T-helper 1 cell treated with Interleukin-12 subunit alpha and Interleukin-12 subunit beta and Interleukin-4 antibody, amounts not matched to agents 30 μg/mL and 1 μg/mL, for 36 hours (primary cell): ENCODE data around the gene AMOTL1.

Experiments
- H3K27ac Mint-ChIP-seq: one replicate; pipeline ENCODE4 v1.8.0; 2021; ENCODE audit warnings: mild to moderate bottlenecking, mixed read lengths
- H3K27me3 Mint-ChIP-seq: one replicate; pipeline ENCODE4 v1.8.0; 2021; ENCODE audit warnings: low read depth, mixed read lengths
- H3K36me3 Mint-ChIP-seq: one replicate; pipeline ENCODE4 v1.8.0; 2021; ENCODE audit warnings: low read depth, mixed read lengths
- H3K4me1 Mint-ChIP-seq: one replicate; pipeline ENCODE4 v1.8.0; 2021; ENCODE audit warnings: low read depth, mixed read lengths
- H3K4me3 Mint-ChIP-seq: one replicate; pipeline ENCODE4 v1.8.0; 2021; ENCODE audit warnings: mild to moderate bottlenecking, moderate library complexity, mixed read lengths
- H3K9me3 Mint-ChIP-seq: one replicate; pipeline ENCODE4 v1.8.0; 2021; ENCODE audit warnings: mixed read lengths

AMOTL1 gene

GRCh38 chr11:94825031-94825430, 56.9 kb downstream of the AMOTL1 start:
- Mint-ChIP-seq H3K9me3 (no peaks in the 10 kb centered on the region), H3K27me3 (peaks cover 4% of the 10 kb centered on the region), H3K36me3 (no peaks in the 10 kb centered on the region), H3K27ac (no peak overlapping the region), H3K4me1 (no peaks in the 10 kb centered on the region), H3K4me3 (no peak overlapping the region)

GRCh38 chr11:94825481-94825880, 57.3 kb downstream of the AMOTL1 start:
- no peak overlapping the region for H3K27ac Mint-ChIP-seq
- H3K9me3 Mint-ChIP-seq, result no peaks in the 10 kb centered on the region
- no peaks in the 10 kb centered on the region for H3K4me1 Mint-ChIP-seq
- H3K36me3 Mint-ChIP-seq, result no peaks in the 10 kb centered on the region
- H3K4me3 Mint-ChIP-seq, result no peak overlapping the region
- H3K27me3 Mint-ChIP-seq, result peaks cover 5% of the 10 kb centered on the region

- no peak overlapping the region for H3K27ac Mint-ChIP-seq
Measured at GRCh38 chr11:94826415-94826814, 58.3 kb downstream of the AMOTL1 start.

GRCh38 chr11:94828088-94828487, 59.9 kb downstream of the AMOTL1 start:
- Mint-ChIP-seq H3K4me3 (no peak overlapping the region), H3K4me1 (no peaks in the 10 kb centered on the region), H3K27ac (no peak overlapping the region), H3K36me3 (no peaks in the 10 kb centered on the region), H3K27me3 (peaks cover 5% of the 10 kb centered on the region), H3K9me3 (no peaks in the 10 kb centered on the region)

More at GRCh38 chr11:94826415-94826814, 58.3 kb downstream of the AMOTL1 start:
- Mint-ChIP-seq H3K36me3 (no peaks in the 10 kb centered on the region), H3K9me3 (no peaks in the 10 kb centered on the region), H3K4me3 (no peak overlapping the region), H3K4me1 (no peaks in the 10 kb centered on the region), H3K27me3 (peaks cover 5% of the 10 kb centered on the region)

GRCh38 chr11:94830722-94831510, 62.8 kb downstream of the AMOTL1 start:
- no peaks in the 10 kb centered on the region for H3K4me1 Mint-ChIP-seq
- H3K4me3 Mint-ChIP-seq, result no peak overlapping the region
- no peak overlapping the region for H3K27ac Mint-ChIP-seq
- H3K27me3 Mint-ChIP-seq, result peaks cover 5% of the 10 kb centered on the region
- no peaks in the 10 kb centered on the region for H3K36me3 Mint-ChIP-seq
- H3K9me3 Mint-ChIP-seq, result no peaks in the 10 kb centered on the region

GRCh38 chr11:94831529-94831928, 63.4 kb downstream of the AMOTL1 start:
- H3K4me1 Mint-ChIP-seq, result no peaks in the 10 kb centered on the region
- H3K4me3 Mint-ChIP-seq, result no peak overlapping the region
- H3K36me3 Mint-ChIP-seq, result no peaks in the 10 kb centered on the region
- peaks cover 5% of the 10 kb centered on the region for H3K27me3 Mint-ChIP-seq
- H3K27ac Mint-ChIP-seq, result no peak overlapping the region
- H3K9me3 Mint-ChIP-seq, result no peaks in the 10 kb centered on the region

GRCh38 chr11:94832604-94833235, 64.6 kb downstream of the AMOTL1 start:
- no peak overlapping the region for H3K27ac Mint-ChIP-seq
- no peak overlapping the region for H3K4me3 Mint-ChIP-seq
- no peaks in the 10 kb centered on the region for H3K4me1 Mint-ChIP-seq
- H3K27me3 Mint-ChIP-seq, result peaks cover 5% of the 10 kb centered on the region
- no peaks in the 10 kb centered on the region for H3K36me3 Mint-ChIP-seq
- H3K9me3 Mint-ChIP-seq, result no peaks in the 10 kb centered on the region

- no peak overlapping the region for H3K4me3 Mint-ChIP-seq
- no peaks in the 10 kb centered on the region for H3K4me1 Mint-ChIP-seq
- H3K27me3 Mint-ChIP-seq, result peaks cover under 1% of the 10 kb centered on the region
- H3K9me3 Mint-ChIP-seq, result no peaks in the 10 kb centered on the region
- H3K27ac Mint-ChIP-seq, result no peak overlapping the region
- H3K36me3 Mint-ChIP-seq, result no peaks in the 10 kb centered on the region
Measured at GRCh38 chr11:94834911-94835593, 66.9 kb downstream of the AMOTL1 start.

GRCh38 chr11:94835594-94835927, 67.4 kb downstream of the AMOTL1 start:
- no peaks in the 10 kb centered on the region for H3K4me1 Mint-ChIP-seq

GRCh38 chr11:94837317-94837716, 69.2 kb downstream of the AMOTL1 start:
- Mint-ChIP-seq H3K27ac (no peak overlapping the region), H3K9me3 (no peaks in the 10 kb centered on the region), H3K27me3 (no peaks in the 10 kb centered on the region), H3K36me3 (no peaks in the 10 kb centered on the region), H3K4me3 (no peak overlapping the region), H3K4me1 (no peaks in the 10 kb centered on the region)

More at GRCh38 chr11:94835594-94835927, 67.4 kb downstream of the AMOTL1 start:
- Mint-ChIP-seq H3K4me3 (no peak overlapping the region), H3K36me3 (no peaks in the 10 kb centered on the region), H3K9me3 (no peaks in the 10 kb centered on the region), H3K27ac (no peak overlapping the region), H3K27me3 (no peaks in the 10 kb centered on the region)

GRCh38 chr11:94838027-94838731, 70.0 kb downstream of the AMOTL1 start:
- Mint-ChIP-seq H3K4me1 (no peaks in the 10 kb centered on the region), H3K27me3 (no peaks in the 10 kb centered on the region), H3K9me3 (no peaks in the 10 kb centered on the region), H3K27ac (no peak overlapping the region), H3K4me3 (no peak overlapping the region), H3K36me3 (no peaks in the 10 kb centered on the region)

GRCh38 chr11:94840209-94840608, 72.1 kb downstream of the AMOTL1 start:
- H3K4me3 Mint-ChIP-seq, result no peak overlapping the region
- H3K9me3 Mint-ChIP-seq, result no peaks in the 10 kb centered on the region
- H3K27ac Mint-ChIP-seq, result no peak overlapping the region
- no peaks in the 10 kb centered on the region for H3K27me3 Mint-ChIP-seq
- no peaks in the 10 kb centered on the region for H3K36me3 Mint-ChIP-seq
- H3K4me1 Mint-ChIP-seq, result no peaks in the 10 kb centered on the region

- Mint-ChIP-seq H3K27me3 (no peaks in the 10 kb centered on the region), H3K4me3 (no peak overlapping the region), H3K36me3 (no peaks in the 10 kb centered on the region), H3K27ac (no peak overlapping the region), H3K9me3 (no peaks in the 10 kb centered on the region), H3K4me1 (no peaks in the 10 kb centered on the region)
Measured at GRCh38 chr11:94844031-94844430, 75.9 kb downstream of the AMOTL1 start.

- no peak overlapping the region for H3K27ac Mint-ChIP-seq
- H3K4me3 Mint-ChIP-seq, result no peak overlapping the region
- H3K9me3 Mint-ChIP-seq, result no peaks in the 10 kb centered on the region
- no peaks in the 10 kb centered on the region for H3K36me3 Mint-ChIP-seq
- H3K4me1 Mint-ChIP-seq, result no peaks in the 10 kb centered on the region
- H3K27me3 Mint-ChIP-seq, result no peaks in the 10 kb centered on the region
Measured at GRCh38 chr11:94845622-94846021, 77.5 kb downstream of the AMOTL1 start.
